Posterior cingulate gyrus (tissue), 11 donors: ENCODE data around the gene MOCS2.

Source experiments
- DNase-seq, 10 donors: peaks; one replicate each; pipeline versions ENCODE4 v3.0.0 to v3.0.0-alpha.2; 2020 to 2021; ENCODE audit warnings: mixed read lengths in 3 of 10
- intact Hi-C: fragments of 100-400 bp; cut with DNase I; formaldehyde crosslinking; loops from one replicate; pipeline ENCODE4 v1.15.1; 2023

MOCS2 gene

DNA sequence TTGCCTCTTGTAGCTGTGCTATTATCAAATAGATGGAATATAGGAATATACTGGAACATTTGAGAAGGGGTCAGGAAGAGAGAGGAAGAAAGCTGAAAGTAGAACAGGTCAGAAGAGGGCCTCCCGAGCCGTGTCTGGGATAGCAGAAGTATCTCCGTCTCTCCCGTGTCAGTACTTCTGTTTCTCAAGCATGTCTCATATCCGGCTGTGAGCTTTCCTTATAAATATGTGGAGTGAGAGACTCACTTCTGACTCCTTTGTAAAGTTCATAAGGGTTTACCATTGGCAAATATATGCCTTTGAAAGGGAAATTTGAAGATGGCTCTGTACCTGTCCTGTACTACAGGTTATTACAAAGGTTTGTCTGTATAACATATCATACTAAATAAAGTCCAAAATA lies 50.3 kb downstream of the MOCS2 start:
- DNase-seq: no peak
- intact Hi-C loops: no loop called here

GRCh38 chr5:53055365-53055764 lies 54.2 kb downstream of the MOCS2 start:
- no peak for DNase-seq
- intact Hi-C loops: no loop called here

GRCh38 chr5:53053364-53053763 lies 56.2 kb downstream of the MOCS2 start:
- no peak for DNase-seq
- intact Hi-C loops: no loop called here

DNA sequence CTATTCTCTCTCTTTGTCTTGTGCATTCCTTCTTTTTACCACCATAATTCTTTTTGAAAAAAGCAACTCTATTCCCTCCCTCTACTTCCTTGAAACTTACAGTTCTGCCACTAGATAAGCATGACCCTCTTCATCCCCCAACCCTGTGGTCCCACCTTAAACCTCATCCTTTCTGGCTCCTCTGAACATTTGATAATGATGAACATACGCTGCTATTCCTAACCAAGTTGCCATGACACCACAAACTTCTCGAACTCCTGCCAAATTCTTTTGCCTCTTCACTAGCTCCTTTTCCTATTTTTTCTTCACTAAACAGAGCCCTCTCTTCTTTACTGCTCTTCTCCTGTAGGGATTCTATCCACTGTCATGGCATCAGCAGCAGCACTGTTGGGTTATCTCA lies 57.1 kb downstream of the MOCS2 start:
- intact Hi-C loops: no loop called here
- DNase-seq: no peak

- intact Hi-C loops: no loop called here
- DNase-seq: no peak
Measured at GRCh38 chr5:53048248-53048647, 61.3 kb downstream of the MOCS2 start.
